GM12874 (cell line): ENCODE results near the gene MED1.

Experiments used
- CTCF ChIP-seq: IDR thresholded peaks from 2 replicates; pipeline ENCODE4 v1.5.1; 2011; ENCODE audit warnings: low read depth, mild to moderate bottlenecking, control low read depth, low read length, moderate library complexity; ENCODE audit not compliant: insufficient read depth

The MED1 gene

GRCh38 chr17:39361064-39361463 lies 90.0 kb downstream of the MED1 start:
- no peak for TF ChIP-seq CTCF

DNA sequence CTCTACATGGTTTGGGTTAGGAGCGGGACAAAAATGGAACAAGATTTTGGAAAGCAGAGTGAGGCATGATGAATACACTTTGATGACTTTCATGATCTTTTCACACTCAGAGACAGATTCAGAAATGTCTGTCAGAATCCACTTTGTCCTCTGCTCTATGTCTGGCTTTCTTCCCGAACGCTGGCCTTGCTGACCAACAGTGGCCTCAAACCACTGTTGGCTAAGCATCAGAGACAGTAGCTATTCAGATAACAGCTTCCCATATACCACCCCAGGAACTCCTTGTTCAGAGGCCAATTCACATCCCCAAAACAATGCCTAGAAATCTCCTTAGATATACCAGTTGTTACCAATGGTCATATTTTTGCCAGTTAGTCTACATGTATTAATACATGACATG lies 90.5 kb downstream of the MED1 start:
- TF ChIP-seq CTCF: no peak

GRCh38 chr17:39359994-39360393 lies 91.1 kb downstream of the MED1 start:
- TF ChIP-seq CTCF: no peak

- TF ChIP-seq CTCF: no peak
These were observed 93.1 kb downstream of the MED1 start for GRCh38 chr17:39357986-39358385.

DNA sequence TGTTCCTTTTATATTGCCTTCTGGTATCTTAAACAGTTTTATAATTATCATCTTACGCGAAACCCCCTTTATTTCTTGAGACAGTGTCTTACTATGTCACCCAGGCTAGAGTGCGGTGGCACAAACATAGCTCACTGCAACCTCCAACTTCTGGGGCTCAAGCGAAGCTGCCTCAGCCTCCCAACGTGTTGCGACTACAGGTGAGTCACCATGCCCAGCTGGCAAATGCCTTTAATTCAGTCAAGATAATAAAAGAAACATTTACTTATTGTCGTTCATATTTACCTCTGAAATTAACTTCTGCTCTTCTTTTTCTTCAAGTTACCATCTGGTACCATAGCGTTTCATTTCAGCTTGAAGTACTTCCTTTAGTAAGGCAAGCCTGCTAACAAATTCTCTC lies 93.6 kb downstream of the MED1 start:
- TF ChIP-seq CTCF: no peak
